SJCRH30 (cell line): ENCODE results near the gene KAT8. TPM values are rescaled to one million over a fixed set of nuclear protein-coding genes. Genes with fewer than 3 reads are reported as not detected.
"Not testable (repeated sequence)": the region's sequence is repeated elsewhere in the genome, so short reads cannot be mapped to it uniquely, and the experiment has no call there.

ENCODE experiments used
- DNase-seq, 2 experiments: peaks; one replicate each; pipeline ENCODE4 v3.0.0-alpha.2; 2015 to 2020
- H3K27ac ChIP-seq: fragments of 250-450 bp; sonication (Bioruptor Pico); 2 replicates; pipeline ENCODE4 v1.5.1; 2020; ENCODE audit warnings: mild to moderate bottlenecking, moderate library complexity
- H3K27me3 ChIP-seq: fragments of 250-450 bp; sonication (Bioruptor Pico); 2 replicates; pipeline ENCODE4 v1.5.1; 2020; ENCODE audit warnings: mild to moderate bottlenecking, moderate library complexity
- H3K36me3 ChIP-seq: fragments of 250-450 bp; sonication (Bioruptor Pico); 2 replicates; pipeline ENCODE4 v1.5.1; 2020; ENCODE audit warnings: mild to moderate bottlenecking, moderate library complexity
- H3K4me1 ChIP-seq: fragments of 250-450 bp; sonication (Bioruptor Pico); 2 replicates; pipeline ENCODE4 v1.5.1; 2020; ENCODE audit warnings: mild to moderate bottlenecking, moderate library complexity
- H3K4me3 ChIP-seq: fragments of 250-450 bp; sonication (Bioruptor Pico); 2 replicates; pipeline ENCODE4 v1.5.1; 2020; ENCODE audit warnings: mild to moderate bottlenecking, moderate library complexity
- H3K9me3 ChIP-seq: fragments of 250-450 bp; sonication (Bioruptor Pico); replicated peaks from 2 replicates; pipeline ENCODE4 v1.5.1; 2020; ENCODE audit warnings: mild to moderate bottlenecking, moderate library complexity
- total RNA-seq: library from RNA; depleted of rRNA; stranded (reverse); fragments of >200 nt; shearing (Covaris generic); gene quantifications from 2 replicates; pipeline ENCODE4 v1.2.3, GENCODE V29; 2014

Gene KAT8
- total RNA-seq, 1 experiment from 2014 or later, result 42.6 TPM

DNA sequence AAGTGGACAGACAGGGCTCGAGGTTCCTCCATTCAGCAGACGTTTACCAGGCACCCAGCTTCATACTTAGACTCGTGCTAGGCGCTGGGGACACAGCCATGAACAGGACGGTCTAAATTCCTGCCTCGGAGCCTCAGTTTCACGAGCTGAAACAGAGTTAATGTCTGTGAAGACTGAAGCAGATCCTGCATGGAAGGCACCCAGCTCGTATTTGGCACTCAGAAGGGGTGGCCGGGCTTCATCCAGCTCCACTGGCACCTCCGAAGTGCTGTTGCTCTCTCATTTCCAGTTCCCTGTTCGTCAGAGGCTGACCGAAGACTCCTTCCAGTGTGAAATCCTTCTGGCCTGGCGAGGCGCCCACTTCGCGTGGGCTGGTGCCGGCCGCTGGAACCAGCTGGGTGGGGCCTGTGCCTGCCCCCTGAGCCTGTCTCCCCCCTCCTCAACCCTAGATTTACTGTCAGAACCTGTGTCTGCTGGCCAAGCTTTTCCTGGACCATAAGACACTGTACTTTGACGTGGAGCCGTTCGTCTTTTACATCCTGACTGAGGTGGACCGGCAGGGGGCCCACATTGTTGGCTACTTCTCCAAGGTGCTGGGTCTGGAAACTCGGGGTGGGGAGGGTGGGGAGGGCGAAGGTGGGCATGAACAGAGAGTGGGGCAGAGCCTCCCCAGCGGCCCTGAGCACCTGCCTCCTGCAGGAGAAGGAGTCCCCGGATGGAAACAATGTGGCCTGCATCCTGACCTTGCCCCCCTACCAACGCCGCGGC is 12.3 kb downstream of the KAT8 start:
- Histone ChIP-seq H3K27me3 (no peaks in the 10 kb centered on the region), H3K9me3 (no peaks in the 10 kb centered on the region), H3K27ac (no peak overlapping the region), H3K4me1 (no peaks in the 10 kb centered on the region), H3K4me3 (no peak overlapping the region), H3K36me3 (no peaks in the 10 kb centered on the region)
- DNase-seq, result no peak

DNA sequence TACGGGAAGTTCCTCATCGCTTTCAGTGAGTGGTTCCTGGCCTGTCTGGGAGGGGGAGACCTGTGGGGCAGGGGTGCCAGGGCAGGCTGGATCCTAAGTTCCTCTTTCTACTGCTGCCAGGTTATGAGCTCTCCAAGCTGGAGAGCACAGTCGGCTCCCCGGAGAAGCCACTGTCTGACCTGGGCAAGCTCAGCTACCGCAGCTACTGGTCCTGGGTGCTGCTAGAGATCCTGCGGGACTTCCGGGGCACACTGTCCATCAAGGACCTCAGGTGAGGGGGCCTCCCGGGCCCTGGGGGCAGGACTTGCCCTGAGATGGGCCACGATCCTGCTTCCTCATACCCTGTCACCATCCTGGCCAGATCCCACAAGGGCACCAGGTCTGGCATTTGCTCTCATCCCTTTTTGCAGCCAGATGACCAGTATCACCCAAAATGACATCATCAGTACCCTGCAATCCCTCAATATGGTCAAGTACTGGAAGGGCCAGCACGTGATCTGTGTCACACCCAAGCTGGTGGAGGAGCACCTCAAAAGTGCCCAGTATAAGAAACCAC is 12.9 kb downstream of the KAT8 start:
- Histone ChIP-seq H3K27ac (no peak overlapping the region), H3K36me3 (no peaks in the 10 kb centered on the region), H3K4me1 (no peaks in the 10 kb centered on the region), H3K9me3 (no peaks in the 10 kb centered on the region), H3K27me3 (no peaks in the 10 kb centered on the region), H3K4me3 (no peak overlapping the region)
- DNase-seq, result no peak

DNA sequence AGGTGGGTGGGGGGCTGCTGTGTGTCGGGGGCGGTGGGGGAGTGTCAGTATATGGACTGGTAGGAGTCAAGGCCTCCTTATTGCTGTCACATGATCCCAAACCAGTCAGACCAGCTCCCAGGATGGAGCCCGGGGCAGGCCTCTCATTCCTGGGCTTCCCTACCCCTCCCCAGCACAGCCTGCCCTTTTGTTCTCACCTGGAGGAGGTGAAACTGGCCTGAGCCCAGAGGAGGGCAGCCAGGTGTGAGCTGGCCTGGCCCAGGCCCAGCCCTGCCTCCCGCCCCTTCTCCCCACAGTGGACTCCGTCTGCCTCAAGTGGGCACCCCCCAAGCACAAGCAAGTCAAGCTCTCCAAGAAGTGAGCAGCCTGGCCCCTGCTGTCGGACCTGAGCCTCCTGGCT is 13.4 kb downstream of the KAT8 start:
- H3K4me3 ChIP-seq, result no peak overlapping the region
- H3K27me3 ChIP-seq, result no peaks in the 10 kb centered on the region
- no peaks in the 10 kb centered on the region for H3K36me3 ChIP-seq
- no peaks in the 10 kb centered on the region for H3K4me1 ChIP-seq
- H3K9me3 ChIP-seq, result no peaks in the 10 kb centered on the region
- H3K27ac ChIP-seq, result no peak overlapping the region
- DNase-seq, result no peak

DNA sequence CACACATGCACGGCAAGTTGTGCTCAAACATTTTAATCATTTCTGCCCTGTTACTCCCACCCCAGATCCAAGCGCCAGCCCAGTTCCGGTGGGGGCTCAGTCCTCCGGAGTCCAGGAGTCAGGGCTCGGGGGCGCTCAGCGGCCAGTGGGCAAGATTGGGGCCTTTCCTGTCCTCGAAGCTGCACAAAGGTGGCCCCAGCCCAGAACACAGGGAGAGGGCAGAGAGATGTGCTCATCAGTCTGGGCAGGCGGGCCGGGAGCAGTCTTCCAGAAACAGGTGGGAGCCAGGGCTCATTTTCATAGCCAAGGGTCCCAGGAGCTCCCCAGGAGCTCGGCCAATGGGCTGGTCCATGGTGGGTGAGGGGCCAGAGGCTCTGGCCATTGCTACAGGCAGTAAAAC is 14.0 kb downstream of the KAT8 start:
- no peaks in the 10 kb centered on the region for H3K36me3 ChIP-seq
- no peak overlapping the region for H3K27ac ChIP-seq
- H3K4me1 ChIP-seq, result no peaks in the 10 kb centered on the region

DNA sequence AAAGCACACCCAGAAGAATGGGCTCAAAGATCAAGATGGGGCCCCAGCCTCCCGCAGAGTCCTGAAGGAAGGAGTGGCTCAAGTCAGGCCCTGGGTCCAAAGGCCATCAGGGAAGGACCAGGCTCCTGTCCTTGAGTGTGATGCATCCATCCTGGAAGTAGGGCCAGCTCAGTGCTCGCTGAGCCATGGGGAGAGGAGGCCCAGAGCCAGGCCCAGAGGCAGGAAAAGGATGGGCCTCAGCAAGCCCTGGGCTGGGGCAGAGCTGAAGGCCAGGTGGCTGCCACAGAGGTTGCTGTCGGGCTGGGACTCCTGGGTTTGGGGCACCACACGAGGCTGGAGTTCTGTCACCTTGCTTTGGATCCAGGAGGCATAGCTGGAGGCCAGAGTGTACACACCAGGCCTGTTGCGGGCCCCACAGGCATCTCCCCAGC is 14.4 kb downstream of the KAT8 start:
- no peaks in the 10 kb centered on the region for H3K36me3 ChIP-seq
- no peaks in the 10 kb centered on the region for H3K4me1 ChIP-seq
- no peaks in the 10 kb centered on the region for H3K27me3 ChIP-seq
- DNase-seq, result no peak
- H3K27ac ChIP-seq, result no peak overlapping the region
- no peak overlapping the region for H3K4me3 ChIP-seq
- no peaks in the 10 kb centered on the region for H3K9me3 ChIP-seq

More for the DNA sequence above, 14.0 kb downstream of the KAT8 start:
- no peaks in the 10 kb centered on the region for H3K27me3 ChIP-seq
- H3K4me3 ChIP-seq, result no peak overlapping the region
- no peaks in the 10 kb centered on the region for H3K9me3 ChIP-seq
- no peak for DNase-seq

DNA sequence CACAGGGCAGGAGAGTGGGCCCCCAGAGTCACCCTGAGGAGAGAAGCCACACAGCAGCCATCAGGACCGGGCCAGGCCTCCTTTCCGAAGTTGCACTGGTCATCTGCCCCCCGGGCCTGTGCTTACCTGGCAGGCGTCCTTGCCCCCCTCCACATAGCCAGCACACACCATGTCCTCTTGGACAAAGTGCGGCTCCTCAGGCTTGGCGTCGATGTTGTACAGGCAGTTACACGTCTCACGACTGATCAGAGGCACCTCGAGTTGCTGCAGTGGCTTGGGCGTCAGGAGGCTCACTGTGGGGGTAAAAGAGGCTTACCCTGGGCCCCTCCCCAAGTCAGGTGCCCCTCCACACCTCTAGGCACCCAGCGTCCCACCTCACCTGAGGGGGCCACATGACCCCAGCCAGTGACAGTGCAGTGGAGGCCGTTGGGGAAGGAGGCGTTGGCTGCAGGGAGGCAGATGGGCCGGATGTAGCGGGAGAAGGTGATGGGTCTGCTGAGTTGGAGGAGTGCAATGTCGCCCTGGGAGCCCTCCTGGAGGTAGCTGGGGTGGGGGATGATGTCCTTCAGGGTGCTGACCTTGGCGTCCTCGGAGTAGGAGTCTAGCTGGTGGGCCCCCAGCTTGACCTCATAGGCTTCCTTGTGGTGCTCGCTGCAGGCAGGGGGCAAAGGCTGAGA is 15.0 kb downstream of the KAT8 start:
- no peak for DNase-seq
- Histone ChIP-seq H3K9me3 (no peaks in the 10 kb centered on the region), H3K4me1 (no peaks in the 10 kb centered on the region), H3K4me3 (no peak overlapping the region), H3K27ac (no peak overlapping the region), H3K36me3 (no peaks in the 10 kb centered on the region), H3K27me3 (no peaks in the 10 kb centered on the region)

DNA sequence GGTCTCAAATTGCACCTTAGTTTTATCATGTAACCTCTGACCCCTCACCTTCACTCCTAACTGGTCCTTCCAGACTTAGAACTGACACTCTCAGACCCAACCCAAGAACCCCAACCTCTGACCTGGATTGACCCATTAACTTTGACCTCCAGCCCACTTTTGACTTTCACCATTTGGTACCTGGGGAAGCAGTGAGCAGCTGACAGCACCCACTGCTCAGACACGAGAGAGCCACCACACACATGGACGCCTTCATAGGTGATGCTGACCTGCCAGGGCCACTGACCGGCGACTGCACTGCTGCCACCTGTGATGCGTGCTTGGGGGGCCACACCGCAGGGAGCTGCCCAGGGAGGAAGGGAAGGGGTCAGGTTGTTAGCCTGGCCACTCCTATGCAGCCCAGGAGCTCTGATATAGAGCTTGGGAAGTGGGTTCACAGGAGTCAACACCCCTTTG is 15.6 kb downstream of the KAT8 start:
- Histone ChIP-seq H3K27ac (no peak overlapping the region), H3K36me3 (no peaks in the 10 kb centered on the region), H3K4me1 (no peaks in the 10 kb centered on the region), H3K9me3 (no peaks in the 10 kb centered on the region), H3K27me3 (no peaks in the 10 kb centered on the region), H3K4me3 (no peak overlapping the region)
- DNase-seq, result no peak

DNA sequence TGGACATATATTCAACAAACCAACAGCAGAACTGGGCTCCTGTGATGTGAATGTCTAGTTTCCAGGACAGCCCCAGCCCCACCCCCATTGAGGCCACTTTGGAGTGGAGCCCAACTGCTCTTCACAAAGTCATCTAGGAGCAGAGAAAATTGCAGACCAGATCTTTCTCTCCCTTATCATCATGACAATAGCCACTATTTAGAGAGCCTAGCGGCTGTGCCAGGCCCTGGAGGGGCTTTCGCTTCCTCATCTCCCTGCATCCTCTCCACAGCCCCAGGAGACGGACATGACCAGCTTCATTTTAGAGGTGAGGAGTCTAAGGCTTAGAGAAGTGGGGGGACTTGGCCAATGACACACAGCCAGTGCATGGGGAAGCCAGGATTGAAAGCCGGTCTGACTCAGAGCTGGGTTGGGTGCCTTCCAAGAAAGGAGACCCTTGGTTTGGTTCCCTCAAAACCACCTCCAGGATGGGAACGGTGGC is 16.7 kb downstream of the KAT8 start:
- Histone ChIP-seq H3K9me3 (no peaks in the 10 kb centered on the region), H3K27ac (no peak overlapping the region), H3K36me3 (no peaks in the 10 kb centered on the region), H3K27me3 (no peaks in the 10 kb centered on the region), H3K4me1 (no peaks in the 10 kb centered on the region; the same call in 1 of the 2 replicates), H3K4me3 (no peak overlapping the region)
- no peak for DNase-seq

DNA sequence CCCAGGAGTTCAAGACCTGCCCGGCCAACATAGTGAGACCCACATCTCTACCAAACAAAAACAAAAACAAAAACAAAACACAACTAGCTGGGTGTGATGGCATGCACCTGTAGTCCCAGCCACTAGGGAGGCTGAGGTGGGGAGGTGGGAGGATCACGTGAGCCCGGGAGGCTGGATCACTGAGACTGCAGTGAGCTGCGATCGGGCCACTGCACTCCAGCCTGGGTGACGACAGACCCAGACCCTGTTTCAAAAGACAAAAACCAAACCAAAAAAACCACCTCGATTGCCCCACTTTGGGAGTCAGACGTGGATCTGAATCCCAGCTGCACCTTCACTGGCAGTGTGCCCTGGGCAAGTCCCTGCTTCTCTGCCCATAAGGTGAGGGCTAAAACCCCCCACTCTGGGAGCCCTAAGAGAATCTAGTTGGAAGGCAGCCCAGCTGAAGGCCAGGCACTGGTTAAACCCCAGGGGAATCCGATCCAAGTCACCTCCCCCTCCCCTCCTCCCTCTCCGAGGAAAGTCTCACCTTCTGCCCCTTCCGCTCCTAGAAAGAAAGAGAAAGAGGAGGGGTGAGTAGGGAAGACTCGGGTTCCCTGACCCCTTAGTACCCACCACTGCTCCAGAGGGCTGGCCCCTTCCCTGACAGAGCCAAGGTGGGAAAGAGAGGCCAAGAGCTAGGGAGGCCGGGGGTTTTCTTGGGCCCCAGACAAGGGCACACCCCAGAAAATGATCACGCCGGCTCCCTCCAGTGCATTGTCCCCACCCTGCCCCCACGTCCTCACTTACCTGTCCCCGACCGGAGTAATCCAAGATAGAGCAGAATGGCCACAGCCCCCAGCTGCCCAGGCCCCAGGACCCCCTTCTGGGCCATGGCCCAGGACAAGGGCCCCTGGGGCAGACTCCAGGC is 17.4 kb downstream of the KAT8 start:
- H3K27ac ChIP-seq, result no peak overlapping the region
- H3K4me1 ChIP-seq, result no peaks in the 10 kb centered on the region; the same call in 1 of the 2 replicates
- no peaks in the 10 kb centered on the region for H3K36me3 ChIP-seq
- H3K9me3 ChIP-seq, result no peaks in the 10 kb centered on the region
- DNase-seq, result peak in 1 of 2 experiments; percentile 25
- H3K27me3 ChIP-seq, result no peaks in the 10 kb centered on the region
- no peak overlapping the region for H3K4me3 ChIP-seq

DNA sequence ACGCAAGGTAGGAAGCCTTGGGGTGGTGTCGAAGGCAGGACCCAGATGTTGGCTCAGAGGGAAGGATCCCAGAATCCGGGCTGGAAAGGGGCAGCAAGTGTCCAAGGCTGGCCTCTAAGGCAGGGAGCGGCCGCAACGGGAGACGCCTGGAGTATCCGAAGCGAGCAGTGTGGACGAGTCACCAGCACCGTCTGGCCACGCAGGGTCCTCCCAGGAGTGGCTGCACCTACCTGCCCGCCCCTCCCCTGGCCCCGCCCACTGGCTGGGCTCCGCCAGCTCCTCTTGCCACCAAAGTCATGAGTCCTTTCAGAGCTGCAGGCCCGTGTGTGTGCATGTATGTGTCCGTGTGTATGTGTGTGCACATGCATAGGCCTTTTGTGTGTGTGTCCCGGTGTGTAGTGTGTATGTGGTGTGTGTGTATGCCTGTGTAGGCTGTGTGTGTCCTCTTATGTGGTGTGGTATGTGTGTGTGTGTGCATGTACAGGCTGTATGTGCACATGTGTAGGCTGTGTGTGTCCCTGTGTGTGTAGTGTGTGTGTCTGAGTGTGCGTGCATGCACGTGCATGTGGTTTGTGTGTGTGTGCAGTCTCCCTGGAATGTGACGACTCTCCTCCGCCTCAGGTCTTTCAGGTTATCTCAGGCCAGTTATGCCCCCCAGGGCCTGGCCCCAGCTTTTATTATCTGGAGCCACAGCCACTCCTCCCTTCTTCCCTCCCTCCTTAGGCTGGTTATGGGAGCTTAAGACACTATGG is 18.2 kb downstream of the KAT8 start, which contains the start of gene PRSS8:
PRSS8 (minus strand) TSS at position 193 of the 752 bp plus-strand sequence. CDS start 229 bp downstream, outside the sequence.
- Histone ChIP-seq H3K27me3 (no peaks in the 10 kb centered on the region), H3K36me3 (no peaks in the 10 kb centered on the region), H3K4me3 (no peak within 1 kb of the TSS), H3K9me3 (no peaks in the 10 kb centered on the region), H3K27ac (no peak within 1 kb of the TSS), H3K4me1 (no peaks in the 10 kb centered on the region; the same call in 1 of the 2 replicates)
- no peak for DNase-seq

DNA sequence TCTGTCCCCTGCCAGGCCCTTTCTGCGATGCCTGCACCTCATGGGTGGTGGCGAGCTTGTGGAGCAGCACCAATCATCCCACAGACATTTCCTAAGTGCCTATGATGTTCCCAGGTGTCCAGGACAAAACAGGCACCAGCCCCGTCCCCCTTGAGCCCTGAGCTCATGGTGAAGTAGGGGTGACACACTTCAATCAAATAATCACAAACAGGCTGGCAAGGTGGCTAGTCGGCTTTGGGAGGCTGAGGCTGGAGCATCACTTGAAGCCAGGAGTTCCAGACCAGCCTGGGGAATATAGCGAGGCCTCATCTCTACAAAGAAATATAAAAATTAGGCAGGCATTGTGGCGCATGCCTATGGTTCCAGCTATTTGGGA is 18.8 kb downstream of the KAT8 start:
- Histone ChIP-seq H3K27me3 (no peaks in the 10 kb centered on the region), H3K9me3 (no peaks in the 10 kb centered on the region), H3K4me3 (no peak overlapping the region), H3K36me3 (no peaks in the 10 kb centered on the region), H3K4me1 (no peaks in the 10 kb centered on the region; the same call in 1 of the 2 replicates), H3K27ac (no peak overlapping the region)
- no peak for DNase-seq

DNA sequence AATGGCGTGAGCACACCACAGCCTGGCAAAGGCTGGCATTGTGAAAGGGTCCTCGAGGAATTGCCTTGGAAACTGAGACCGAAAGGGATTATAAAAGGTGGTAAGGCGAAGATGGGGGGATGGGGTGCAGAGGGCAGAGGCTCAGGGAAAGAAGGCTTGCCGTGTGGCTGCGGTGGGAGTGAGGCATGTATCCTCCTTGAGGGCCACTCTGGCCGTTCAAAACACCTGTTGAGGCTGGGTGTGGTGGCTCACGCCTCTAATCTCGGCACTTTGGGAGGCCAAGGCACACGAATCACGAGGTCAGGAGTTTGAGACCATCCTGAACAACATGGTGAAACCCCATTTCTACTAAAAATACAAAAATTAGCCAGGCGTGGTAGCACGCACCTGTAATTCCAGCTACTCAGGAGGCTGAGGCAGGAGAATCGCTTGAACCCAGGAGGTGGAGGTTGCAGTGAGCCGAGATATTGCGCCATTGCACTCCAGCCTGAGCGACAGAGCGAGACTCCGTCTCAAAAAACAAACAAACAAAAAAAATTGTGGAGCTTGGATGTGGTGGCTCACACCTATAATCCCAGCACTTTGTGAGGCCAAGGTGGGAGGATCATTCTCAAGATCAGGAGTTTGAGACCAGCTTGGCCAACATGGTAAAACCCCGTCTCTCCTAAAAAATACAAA is 19.5 kb downstream of the KAT8 start:
- H3K27me3 ChIP-seq, DNase-seq, H3K4me1 ChIP-seq, H3K4me3 ChIP-seq, H3K36me3 ChIP-seq, H3K27ac ChIP-seq, H3K9me3 ChIP-seq: not testable (repeated sequence)
